Measurements from ENCODE around the gene DNAAF5. TPM values are rescaled to one million over a fixed set of nuclear protein-coding genes. Genes with fewer than 3 reads are reported as not detected.

Gene DNAAF5
- total and polyA plus RNA-seq, 2 of the 13 experiments (the other 11 are each of a cell fraction or from before 2014, with no cell fraction given), result 11.9 to 21.5 TPM

GRCh38 chr7:723541-723940 lies 3.0 kb upstream of the DNAAF5 start:
- in situ Hi-C loops (cut with HindIII; ENCODE audit: extremely low pct_ligation_motif_present, low pct_unique_long_range_greater_than_20kb), result no loop called here
- no peak overlapping the region for H3K4me3 ChIP-seq (replicated peaks in 1 of 3; ENCODE audit: insufficient read depth in 1 of 3, low read depth in 2 of 3, low read length in 3 of 3)
- ChIA-PET CTCF (ENCODE audit: low intra/inter-chr PET ratio, low total read pairs) (no interaction called here), POLR2A (no interaction called here)
- H3K4me2 ChIP-seq (ENCODE audit: low read depth, low read length), result no peak overlapping the region
- intact Hi-C loops (cut with micrococcal nuclease; ENCODE audit: unreplicated experiment), result no loop called here
- no peak overlapping the region for H3K9ac ChIP-seq (ENCODE audit: insufficient read depth, low read depth, low read length)
- H3K79me2 ChIP-seq (ENCODE audit: insufficient read depth, low read length), result peaks cover 27% of the 10 kb centered on the region
- no peaks in the 10 kb centered on the region for H4K20me1 ChIP-seq (ENCODE audit: insufficient read depth, low read length)
- DNase-seq (ENCODE audit: low spot score) (no peak), FAIRE-seq (no peak), ATAC-seq (no peak)
- WGBS (ENCODE audit: low lambda C conversion rate), result 98% methylated on average over 8 of the region's 9 CpGs
- H3K27me3 ChIP-seq (ENCODE audit: control insufficient read depth in 1 of 2, insufficient read depth in 2 of 2, low read length in 2 of 2), result no peaks in the 10 kb centered on the region; a peak in 1 of 5 replicates
- H3K36me3 ChIP-seq (replicated peaks in 1 of 2; ENCODE audit: control insufficient read depth in 1 of 2, insufficient read depth in 2 of 2, low read length in 2 of 2), result peaks cover 4 to 14% of the 10 kb centered on the region in 2 experiments; a peak in 2 of 5 replicates
- H3K4me1 ChIP-seq (ENCODE audit: insufficient read depth, low read length), result peaks cover 25% of the 10 kb centered on the region
- BruUV-seq (replicated peaks), result no TSS peak
- H3K9me3 ChIP-seq (ENCODE audit: low read length), result peaks cover 5% of the 10 kb centered on the region; the same call in 1 of the 2 replicates
- H3K27ac ChIP-seq (ENCODE audit: extremely low read length, insufficient read depth, low read length), result no peak overlapping the region
- TF ChIP-seq TEAD2 (CRISPR knock-in tag; IDR thresholded peaks at IDR 0.05) (no peak), ARNT (IDR thresholded peaks at IDR 0.05) (no peak), GTF3A (CRISPR knock-in tag; conservative IDR thresholded peaks at IDR 0.05) (no peak), SP1 (IDR thresholded peaks at IDR 0.05) (no peak), SP1 (CRISPR knock-in tag; IDR thresholded peaks at IDR 0.05) (no peak)
- no peak overlapping the region for H2AFZ ChIP-seq (ENCODE audit: low read length)

DNA sequence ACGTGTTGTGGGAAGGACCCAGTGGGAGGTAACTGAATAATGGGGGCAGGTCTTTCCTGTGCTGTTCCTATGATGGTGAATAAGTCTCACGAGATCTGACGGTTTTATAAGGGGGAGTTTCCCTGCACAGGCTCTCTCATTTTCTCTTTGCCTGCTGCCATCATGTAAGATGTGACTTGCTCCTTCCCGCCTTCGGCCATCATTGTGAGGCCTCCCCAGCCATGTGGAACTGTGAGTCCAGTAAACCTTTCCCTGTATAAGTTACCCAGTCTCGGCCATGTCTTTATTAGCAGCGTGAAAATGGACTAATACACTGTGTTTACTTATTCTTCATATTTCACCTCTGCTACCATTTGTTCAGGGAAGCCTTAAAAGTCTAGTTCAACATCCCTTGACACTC lies 2.2 kb upstream of the DNAAF5 start:
- Histone ChIP-seq H2AFZ (ENCODE audit: low read length) (no peak overlapping the region), H3K27ac (ENCODE audit: extremely low read length, insufficient read depth, low read length) (no peak overlapping the region), H3K79me2 (ENCODE audit: insufficient read depth, low read length) (peaks cover 27% of the 10 kb centered on the region), H3K27me3 (ENCODE audit: control insufficient read depth in 1 of 2, insufficient read depth in 2 of 2, low read length in 2 of 2) (no peaks in the 10 kb centered on the region; a peak in 1 of 5 replicates), H3K9ac (ENCODE audit: insufficient read depth, low read depth, low read length) (no peak overlapping the region), H3K4me2 (ENCODE audit: low read depth, low read length) (no peak overlapping the region), H3K9me3 (ENCODE audit: low read length) (peaks cover 5% of the 10 kb centered on the region; the same call in 1 of the 2 replicates), H4K20me1 (ENCODE audit: insufficient read depth, low read length) (no peaks in the 10 kb centered on the region), H3K36me3 (replicated peaks in 1 of 2; ENCODE audit: control insufficient read depth in 1 of 2, insufficient read depth in 2 of 2, low read length in 2 of 2) (peaks cover 4 to 14% of the 10 kb centered on the region in 2 experiments; a peak in 2 of 5 replicates), H3K4me3 (replicated peaks in 1 of 3; ENCODE audit: insufficient read depth in 1 of 3, low read depth in 2 of 3, low read length in 3 of 3) (no peak overlapping the region), H3K4me1 (ENCODE audit: insufficient read depth, low read length) (peaks cover 31% of the 10 kb centered on the region)
- ATAC-seq, result no peak
- intact Hi-C loops (cut with micrococcal nuclease; ENCODE audit: unreplicated experiment), result no loop called here
- CTCF ChIA-PET (ENCODE audit: low intra/inter-chr PET ratio, low total read pairs), result no interaction called here
- WGBS (ENCODE audit: low lambda C conversion rate), result 98% methylated on average over 7 of the region's 7 CpGs
- no peak for FAIRE-seq
- BruUV-seq (replicated peaks), result no TSS peak
- DNase-seq (ENCODE audit: low spot score), result no peak
- in situ Hi-C loops (cut with HindIII; ENCODE audit: extremely low pct_ligation_motif_present, low pct_unique_long_range_greater_than_20kb), result no loop called here
- POLR2A ChIA-PET, result no interaction called here
- TF ChIP-seq HNRNPK (IDR thresholded peaks at IDR 0.05; ENCODE audit: low read depth, low read length, poor library complexity, severe bottlenecking), result no peak
- TF ChIP-seq, protein P1, sequence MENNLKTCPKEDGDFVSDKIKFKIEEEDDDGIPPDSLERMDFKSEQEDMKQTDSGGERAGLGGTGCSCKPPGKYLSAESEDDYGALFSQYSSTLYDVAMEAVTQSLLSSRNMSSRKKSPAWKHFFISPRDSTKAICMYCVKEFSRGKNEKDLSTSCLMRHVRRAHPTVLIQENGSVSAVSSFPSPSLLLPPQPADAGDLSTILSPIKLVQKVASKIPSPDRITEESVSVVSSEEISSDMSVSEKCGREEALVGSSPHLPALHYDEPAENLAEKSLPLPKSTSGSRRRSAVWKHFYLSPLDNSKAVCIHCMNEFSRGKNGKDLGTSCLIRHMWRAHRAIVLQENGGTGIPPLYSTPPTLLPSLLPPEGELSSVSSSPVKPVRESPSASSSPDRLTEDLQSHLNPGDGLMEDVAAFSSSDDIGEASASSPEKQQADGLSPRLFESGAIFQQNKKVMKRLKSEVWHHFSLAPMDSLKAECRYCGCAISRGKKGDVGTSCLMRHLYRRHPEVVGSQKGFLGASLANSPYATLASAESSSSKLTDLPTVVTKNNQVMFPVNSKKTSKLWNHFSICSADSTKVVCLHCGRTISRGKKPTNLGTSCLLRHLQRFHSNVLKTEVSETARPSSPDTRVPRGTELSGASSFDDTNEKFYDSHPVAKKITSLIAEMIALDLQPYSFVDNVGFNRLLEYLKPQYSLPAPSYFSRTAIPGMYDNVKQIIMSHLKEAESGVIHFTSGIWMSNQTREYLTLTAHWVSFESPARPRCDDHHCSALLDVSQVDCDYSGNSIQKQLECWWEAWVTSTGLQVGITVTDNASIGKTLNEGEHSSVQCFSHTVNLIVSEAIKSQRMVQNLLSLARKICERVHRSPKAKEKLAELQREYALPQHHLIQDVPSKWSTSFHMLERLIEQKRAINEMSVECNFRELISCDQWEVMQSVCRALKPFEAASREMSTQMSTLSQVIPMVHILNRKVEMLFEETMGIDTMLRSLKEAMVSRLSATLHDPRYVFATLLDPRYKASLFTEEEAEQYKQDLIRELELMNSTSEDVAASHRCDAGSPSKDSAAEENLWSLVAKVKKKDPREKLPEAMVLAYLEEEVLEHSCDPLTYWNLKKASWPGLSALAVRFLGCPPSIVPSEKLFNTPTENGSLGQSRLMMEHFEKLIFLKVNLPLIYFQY (CRISPR knock-in tag; IDR thresholded peaks at IDR 0.05; ENCODE audit: borderline replicate concordance), result no peak
- no peak for TF ChIP-seq SALL2 (CRISPR knock-in tag; IDR thresholded peaks at IDR 0.05)
- no peak for TF ChIP-seq ZKSCAN8 (CRISPR knock-in tag; IDR thresholded peaks at IDR 0.05; ENCODE audit: borderline replicate concordance)
- TF ChIP-seq ZFP37 (CRISPR knock-in tag; IDR thresholded peaks at IDR 0.05; ENCODE audit: borderline replicate concordance), result no peak
- TF ChIP-seq, protein P2, sequence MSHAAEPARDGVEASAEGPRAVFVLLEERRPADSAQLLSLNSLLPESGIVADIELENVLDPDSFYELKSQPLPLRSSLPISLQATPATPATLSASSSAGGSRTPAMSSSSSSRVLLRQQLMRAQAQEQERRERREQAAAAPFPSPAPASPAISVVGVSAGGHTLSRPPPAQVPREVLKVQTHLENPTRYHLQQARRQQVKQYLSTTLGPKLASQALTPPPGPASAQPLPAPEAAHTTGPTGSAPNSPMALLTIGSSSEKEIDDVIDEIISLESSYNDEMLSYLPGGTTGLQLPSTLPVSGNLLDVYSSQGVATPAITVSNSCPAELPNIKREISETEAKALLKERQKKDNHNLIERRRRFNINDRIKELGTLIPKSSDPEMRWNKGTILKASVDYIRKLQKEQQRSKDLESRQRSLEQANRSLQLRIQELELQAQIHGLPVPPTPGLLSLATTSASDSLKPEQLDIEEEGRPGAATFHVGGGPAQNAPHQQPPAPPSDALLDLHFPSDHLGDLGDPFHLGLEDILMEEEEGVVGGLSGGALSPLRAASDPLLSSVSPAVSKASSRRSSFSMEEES (CRISPR knock-in tag; IDR thresholded peaks at IDR 0.05), result no peak
- no peak for TF ChIP-seq ZNF251 (CRISPR knock-in tag; IDR thresholded peaks at IDR 0.05)
- no peak for TF ChIP-seq ZFX (CRISPR knock-in tag; IDR thresholded peaks at IDR 0.05; ENCODE audit: low read depth)
- TF ChIP-seq NAIF1 (CRISPR knock-in tag; IDR thresholded peaks at IDR 0.05; ENCODE audit: borderline replicate concordance), result no peak
- TF ChIP-seq ZNF143 (CRISPR knock-in tag; IDR thresholded peaks at IDR 0.05), result no peak

All from HepG2 (cell line).